NT2/D1 (cell line): ENCODE measurements around the gene CYTH2.

Source experiments
- SUZ12 ChIP-seq: IDR thresholded peaks from 2 replicates; pipeline ENCODE4 v1.6.1; 2011; ENCODE audit not compliant: insufficient read length, insufficient read depth; ENCODE audit errors: extremely low read depth
- YY1 ChIP-seq: IDR thresholded peaks from 2 replicates; pipeline ENCODE4 v1.6.1; 2011; ENCODE audit not compliant: insufficient read length, insufficient read depth
- ZNF274 ChIP-seq: IDR thresholded peaks from 2 replicates; pipeline ENCODE4 v1.6.1; 2011; ENCODE audit warnings: mild to moderate bottlenecking, low read depth, low read length

GRCh38 chr19:48477067-48477685, 8.0 kb downstream of the CYTH2 start:
- TF ChIP-seq ZNF274 (no peak), SUZ12 (no peak), YY1 (no peak)
